T-helper 17 cell (primary cell): ENCODE data around the gene ARPP19. TPM values are rescaled to one million over a fixed set of nuclear protein-coding genes. Genes with fewer than 3 reads are reported as not detected.

ENCODE experiments used
- ATAC-seq: fragments of 150-1000 bp; cut with Tn5 transposase; 2 replicates; pipeline ENCODE4 v1.10.0; 2021; ENCODE audit warnings: mild to moderate bottlenecking, moderate library complexity
- DNase-seq, 3 donors: peaks; one replicate each; pipeline versions ENCODE4 v3.0.0 to v3.0.0-alpha.2; 2020 to 2021
- H3K9me3 ChIP-seq: one replicate; pipeline ENCODE4 v1.7.0; 2013; ENCODE audit warnings: low read length, mild to moderate bottlenecking; ENCODE audit not compliant: control insufficient read depth, poor library complexity, severe bottlenecking
- H3K27ac Mint-ChIP-seq: one replicate; pipeline ENCODE4 v1.8.0; 2022; ENCODE audit warnings: mild to moderate bottlenecking, moderate library complexity, mixed read lengths
- H3K27me3 Mint-ChIP-seq: one replicate; pipeline ENCODE4 v1.8.0; 2022; ENCODE audit warnings: mixed read lengths
- H3K36me3 Mint-ChIP-seq: one replicate; pipeline ENCODE4 v1.8.0; 2022; ENCODE audit warnings: low read depth, mixed read lengths
- H3K4me1 Mint-ChIP-seq: one replicate; pipeline ENCODE4 v1.8.0; 2022; ENCODE audit warnings: mild to moderate bottlenecking, mixed read lengths
- H3K4me3 Mint-ChIP-seq: one replicate; pipeline ENCODE4 v1.8.0; 2022; ENCODE audit warnings: mild to moderate bottlenecking, moderate library complexity, mixed read lengths
- total RNA-seq, 4 donors: library from RNA in 2 of 4; stranded (reverse) in 2 of 4; gene quantifications; one replicate each; pipeline ENCODE4 v1.2.3 and lab custom pipeline; 2022 to 2026

ARPP19 gene
- total RNA-seq, 2 donors from 2014 or later = 111 to 147 TPM

- H3K9me3 ChIP-seq = no peaks in the 10 kb centered on the region
- H3K27me3 Mint-ChIP-seq = no peaks in the 10 kb centered on the region
- H3K4me1 Mint-ChIP-seq = peaks cover 8% of the 10 kb centered on the region
- H3K27ac Mint-ChIP-seq = no peak overlapping the region
- H3K36me3 Mint-ChIP-seq = no peaks in the 10 kb centered on the region
- no peak for ATAC-seq
- H3K4me3 Mint-ChIP-seq = no peak overlapping the region
- no peak for DNase-seq
Measured at GRCh38 chr15:52537459-52537858, 31.4 kb downstream of the ARPP19 start.

GRCh38 chr15:52532427-52532826 lies 36.4 kb downstream of the ARPP19 start:
- H3K4me3 Mint-ChIP-seq = no peak overlapping the region

GRCh38 chr15:52529940-52530339 lies 38.9 kb downstream of the ARPP19 start:
- ATAC-seq = no peak
- peaks cover 33% of the 10 kb centered on the region for H3K4me1 Mint-ChIP-seq
- H3K4me3 Mint-ChIP-seq = peak overlapping the region; percentile 95
- H3K27ac Mint-ChIP-seq = peak overlapping the region; percentile 91
- no peak for DNase-seq
- H3K27me3 Mint-ChIP-seq = no peaks in the 10 kb centered on the region
- no peaks in the 10 kb centered on the region for H3K36me3 Mint-ChIP-seq
- H3K9me3 ChIP-seq = no peaks in the 10 kb centered on the region

More at GRCh38 chr15:52532427-52532826, 36.4 kb downstream of the ARPP19 start:
- H3K27me3 Mint-ChIP-seq = no peaks in the 10 kb centered on the region
- no peak for DNase-seq
- no peaks in the 10 kb centered on the region for H3K9me3 ChIP-seq
- peaks cover 25% of the 10 kb centered on the region for H3K4me1 Mint-ChIP-seq
- no peak for ATAC-seq
- H3K27ac Mint-ChIP-seq = peak overlapping the region; percentile 80
- no peaks in the 10 kb centered on the region for H3K36me3 Mint-ChIP-seq

GRCh38 chr15:52529341-52529924 lies 39.4 kb downstream of the ARPP19 start:
- DNase-seq (peak in 1 of 3 donors; percentile 12), ATAC-seq (peak; percentile 8)
- Mint-ChIP-seq H3K36me3 (no peaks in the 10 kb centered on the region), H3K27me3 (no peaks in the 10 kb centered on the region), H3K4me1 (peaks cover 31% of the 10 kb centered on the region), H3K4me3 (peak overlapping the region; percentile 95), H3K27ac (peak overlapping the region; percentile 91)
- H3K9me3 ChIP-seq = no peaks in the 10 kb centered on the region

GRCh38 chr15:52528564-52529340 lies 40.1 kb downstream of the ARPP19 start, which contains the start of gene MYO5A:
MYO5A (minus strand) TSS chr15:52528880; CDS start chr15:52528806, 74 bp downstream.
- ATAC-seq = peak; percentile 90
- Mint-ChIP-seq H3K27ac (peak within 1 kb of the TSS; percentile 91), H3K4me1 (peaks cover 33% of the 10 kb centered on the region), H3K27me3 (no peaks in the 10 kb centered on the region), H3K4me3 (peak within 1 kb of the TSS; percentile 95), H3K36me3 (no peaks in the 10 kb centered on the region)
- no peaks in the 10 kb centered on the region for H3K9me3 ChIP-seq
- DNase-seq = peak; percentile 74 to 75 (median 74)

- peak overlapping the region; percentile 86 for H3K27ac Mint-ChIP-seq
- H3K4me1 Mint-ChIP-seq = peaks cover 39% of the 10 kb centered on the region
- H3K9me3 ChIP-seq = no peaks in the 10 kb centered on the region
- H3K4me3 Mint-ChIP-seq = peak overlapping the region; percentile 95
- ATAC-seq (peak; percentile 2), DNase-seq (peak; percentile 18 to 27 (median 24))
- H3K27me3 Mint-ChIP-seq = no peaks in the 10 kb centered on the region
- H3K36me3 Mint-ChIP-seq = peaks cover 3% of the 10 kb centered on the region
Measured at GRCh38 chr15:52527911-52528563, 40.8 kb downstream of the ARPP19 start.

- peak overlapping the region; percentile 95 for H3K4me3 Mint-ChIP-seq
- H3K36me3 Mint-ChIP-seq = peaks cover 3% of the 10 kb centered on the region
- DNase-seq (no peak), ATAC-seq (no peak)
- no peaks in the 10 kb centered on the region for H3K9me3 ChIP-seq
- peaks cover 44% of the 10 kb centered on the region for H3K4me1 Mint-ChIP-seq
- H3K27ac Mint-ChIP-seq = peak overlapping the region; percentile 86
- H3K27me3 Mint-ChIP-seq = no peaks in the 10 kb centered on the region
Measured at GRCh38 chr15:52527196-52527910, 41.5 kb downstream of the ARPP19 start.

- H3K9me3 ChIP-seq = no peaks in the 10 kb centered on the region
- Mint-ChIP-seq H3K4me3 (no peak overlapping the region), H3K4me1 (peaks cover 46% of the 10 kb centered on the region), H3K27ac (no peak overlapping the region), H3K27me3 (no peaks in the 10 kb centered on the region), H3K36me3 (peaks cover 3% of the 10 kb centered on the region)
- DNase-seq (no peak), ATAC-seq (no peak)
Measured at GRCh38 chr15:52524223-52525136, 44.4 kb downstream of the ARPP19 start.

GRCh38 chr15:52523647-52524046 lies 45.2 kb downstream of the ARPP19 start:
- no peak overlapping the region for H3K4me3 Mint-ChIP-seq
- DNase-seq (no peak), ATAC-seq (no peak)
- no peaks in the 10 kb centered on the region for H3K27me3 Mint-ChIP-seq
- no peaks in the 10 kb centered on the region for H3K9me3 ChIP-seq
- H3K36me3 Mint-ChIP-seq = peaks cover 6% of the 10 kb centered on the region
- H3K4me1 Mint-ChIP-seq = peaks cover 53% of the 10 kb centered on the region
- peak overlapping the region; percentile 54 for H3K27ac Mint-ChIP-seq

- no peak for ATAC-seq
- Mint-ChIP-seq H3K4me3 (no peak overlapping the region), H3K4me1 (peaks cover 56% of the 10 kb centered on the region)
Measured at GRCh38 chr15:52523192-52523591, 45.6 kb downstream of the ARPP19 start.

GRCh38 chr15:52521682-52522081 lies 47.1 kb downstream of the ARPP19 start:
- Mint-ChIP-seq H3K27me3 (no peaks in the 10 kb centered on the region), H3K36me3 (peaks cover 6% of the 10 kb centered on the region), H3K4me3 (no peak overlapping the region), H3K4me1 (peaks cover 44% of the 10 kb centered on the region), H3K27ac (no peak overlapping the region)
- DNase-seq = no peak
- no peak for ATAC-seq
- H3K9me3 ChIP-seq = no peaks in the 10 kb centered on the region

More at GRCh38 chr15:52523192-52523591, 45.6 kb downstream of the ARPP19 start:
- H3K27me3 Mint-ChIP-seq = no peaks in the 10 kb centered on the region
- peaks cover 6% of the 10 kb centered on the region for H3K36me3 Mint-ChIP-seq
- no peak for DNase-seq
- peak overlapping the region; percentile 54 for H3K27ac Mint-ChIP-seq
- no peaks in the 10 kb centered on the region for H3K9me3 ChIP-seq

- no peaks in the 10 kb centered on the region for H3K9me3 ChIP-seq
- DNase-seq (no peak), ATAC-seq (no peak)
- peaks cover 38% of the 10 kb centered on the region for H3K4me1 Mint-ChIP-seq
- peak overlapping the region; percentile 4 for H3K27ac Mint-ChIP-seq
- H3K4me3 Mint-ChIP-seq = no peak overlapping the region
- peaks cover 6% of the 10 kb centered on the region for H3K36me3 Mint-ChIP-seq
- H3K27me3 Mint-ChIP-seq = no peaks in the 10 kb centered on the region
Measured at GRCh38 chr15:52520421-52520820, 48.4 kb downstream of the ARPP19 start.
